Spleen (tissue), 11 donors: Measurements from ENCODE around the gene RPS6KA2. TPM values are rescaled to one million over a fixed set of nuclear protein-coding genes. Genes with fewer than 3 reads are reported as not detected.

Source experiments
- DNase-seq: peaks from one replicate; pipeline ENCODE4 v3.0.0-alpha.2; 2020
- H3K27ac ChIP-seq, 8 donors: fragments of 200-600 bp; sonication (generic) in 7 of 8; 1 replicate in 4 of 8; 2 replicates in 4 of 8; pipeline versions ENCODE4 v1.5.0 to v1.8.0; 2016 to 2021; ENCODE audit warnings: inconsistent platforms in 4 of 8, mild to moderate bottlenecking in 4 of 8, moderate library complexity in 1 of 8
- H3K27me3 ChIP-seq, 7 donors: fragments of 200-600 bp; sonication (generic) in 6 of 7; replicated peaks in 1 of 7; 1 replicate in 4 of 7; 2 replicates in 3 of 7; pipeline versions ENCODE4 v1.5.0 to v1.8.0; 2016 to 2021; ENCODE audit warnings: inconsistent platforms in 3 of 7, mild to moderate bottlenecking in 1 of 7
- H3K36me3 ChIP-seq, 6 donors: fragments of 200-600 bp; sonication (generic) in 5 of 6; 1 replicate in 4 of 6; 2 replicates in 2 of 6; pipeline versions ENCODE4 v1.5.0 to v1.8.0; 2016 to 2021; ENCODE audit warnings: inconsistent platforms in 2 of 6
- H3K4me1 ChIP-seq, 6 donors: fragments of 200-600 bp; sonication (generic) in 5 of 6; 1 replicate in 3 of 6; 2 replicates in 3 of 6; pipeline versions ENCODE4 v1.5.0 to v1.8.0; 2016 to 2021; ENCODE audit warnings: inconsistent platforms in 3 of 6
- H3K4me3 ChIP-seq, 8 donors: fragments of 200-600 bp; sonication (generic) in 7 of 8; 1 replicate in 4 of 8; 2 replicates in 4 of 8; pipeline versions ENCODE4 v1.5.0 to v1.8.0; 2016 to 2021; ENCODE audit warnings: inconsistent platforms in 4 of 8, mild to moderate bottlenecking in 4 of 8, moderate library complexity in 2 of 8
- H3K9me3 ChIP-seq, 8 donors: fragments of 200-600 bp; sonication (generic) in 7 of 8; 1 replicate in 4 of 8; 2 replicates in 4 of 8; pipeline versions ENCODE4 v1.5.0 to v1.8.0; 2016 to 2021; ENCODE audit warnings: inconsistent platforms in 4 of 8
- CTCF ChIP-seq, 11 experiments: fragments of 200-600 bp in 7 of 11; fragments of 450-650 bp in 4 of 11; sonication (generic) in 4 of 11; IDR thresholded peaks in 8 of 11; conservative IDR thresholded peaks in 3 of 11; 1 replicate in 7 of 11; 2 replicates in 4 of 11; pipeline versions ENCODE4 v1.4.0 to v1.8.0; 2016 to 2021; ENCODE audit warnings: antibody characterized with exemption in 11 of 11, inconsistent platforms in 4 of 11, mild to moderate bottlenecking in 1 of 11
- POLR2A ChIP-seq, 3 donors: fragments of 450-650 bp; IDR thresholded peaks; one replicate each; pipeline ENCODE4 v1.5.1; 2017; ENCODE audit warnings: antibody characterized with exemption in 3 of 3, mild to moderate bottlenecking in 1 of 3
- POLR2AphosphoS5 ChIP-seq, 3 donors: sonication (generic); formaldehyde crosslinking; IDR thresholded peaks; one replicate each; pipeline ENCODE4 v1.5.1; 2017; ENCODE audit warnings: antibody characterized with exemption in 3 of 3
- WGBS, 5 donors: extraction: QIAGEN DNeasy Blood & Tissue Kit in 3 of 5; methylation state at CpG; one replicate each; pipeline versions ENCODE4 v1.1.5 to v1.1.7; 2013 to 2018; 5-methylcytosine and 5-hydroxymethylcytosine counted together
- intact Hi-C: fragments of 100-400 bp; cut with DNase I; formaldehyde crosslinking; loops from one replicate; pipeline ENCODE4 v1.15.0; 2023; ENCODE audit warnings: low total_unique reads
- polyA plus RNA-seq, 3 donors: library from polyadenylated mRNA; stranded (reverse); fragments of 200-250 nt; gene quantifications; one replicate each; pipeline ENCODE4 v1.2.1, GENCODE V29; 2013
- total RNA-seq, 7 donors: library from RNA; depleted of rRNA in 3 of 7; stranded (reverse); fragments of >200 nt in 3 of 7; fragmentation: NEBNext Ultra II Directional in 4 of 7; extraction: Animal tissue kit (Norgen Biotek cat#: 25700) in 4 of 7; gene quantifications; one replicate each; pipeline versions ENCODE4 v1.1.0 to v1.2.1, GENCODE V29; 2016 to 2021
- donor health status: healthy with polysubstance abuse.
- donor health status: DM: no; HTN: no; CAD: no; lungs with moderate emphysema.
- donor health status: DM: no; HTN: no; CAD: no.
- donor health status: Bipolar disorder and iron deficiency.
- donor health status: healthy.
- donor health status: DM: no; HTN: no; CAD: no.
- donor health status: DM: yes; HTN: yes; CAD: no.

RPS6KA2 gene
- total and polyA plus RNA-seq, 10 donors = 7.6 to 123 (median 58.1) TPM

DNA sequence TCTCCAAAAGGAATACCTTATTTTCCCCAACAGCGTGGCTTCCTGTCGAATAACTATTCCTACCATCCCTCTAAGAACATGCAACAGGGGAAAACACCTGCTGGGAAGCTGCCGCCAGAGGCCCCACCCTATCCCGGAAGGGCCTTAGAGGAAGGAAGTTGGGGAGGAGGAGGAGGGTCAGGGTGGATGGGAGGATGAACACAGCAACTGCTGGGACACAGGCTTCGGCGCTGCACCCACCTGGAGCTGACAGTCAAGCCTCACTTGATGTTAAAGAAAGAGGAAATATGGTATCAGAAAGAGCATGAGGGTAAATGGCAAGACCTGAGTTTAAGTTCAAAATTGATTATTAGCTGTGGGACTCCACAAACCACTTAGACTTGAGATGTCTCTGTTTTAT, 36.5 kb upstream of the RPS6KA2 start:
- Histone ChIP-seq H3K27ac (peak overlapping the region in 6 of 8 donors; percentile 1 to 64 (median 48)), H3K36me3 (no peaks in the 10 kb centered on the region), H3K4me1 (peaks cover 0 to 22% (median 4%) of the 10 kb centered on the region in 6 donors), H3K4me3 (no peak overlapping the region), H3K9me3 (no peaks in the 10 kb centered on the region), H3K27me3 (no peaks in the 10 kb centered on the region)
- whole genome bisulfite sequencing, 5 donors = 43 to 55% (median 44%) methylated on average over 6 of the region's 6 CpGs
- DNase-seq = no peak
- TF ChIP-seq POLR2AphosphoS5 (IDR thresholded peaks at IDR 0.05) (peak in 1 of 3 donors; percentile 17), CTCF (IDR thresholded peaks at IDR 0.05 in 8 of 11, conservative IDR thresholded peaks at IDR 0.05 in 3 of 11) (no peak), POLR2A (IDR thresholded peaks at IDR 0.05) (no peak)
- intact Hi-C loops = no loop called here

DNA sequence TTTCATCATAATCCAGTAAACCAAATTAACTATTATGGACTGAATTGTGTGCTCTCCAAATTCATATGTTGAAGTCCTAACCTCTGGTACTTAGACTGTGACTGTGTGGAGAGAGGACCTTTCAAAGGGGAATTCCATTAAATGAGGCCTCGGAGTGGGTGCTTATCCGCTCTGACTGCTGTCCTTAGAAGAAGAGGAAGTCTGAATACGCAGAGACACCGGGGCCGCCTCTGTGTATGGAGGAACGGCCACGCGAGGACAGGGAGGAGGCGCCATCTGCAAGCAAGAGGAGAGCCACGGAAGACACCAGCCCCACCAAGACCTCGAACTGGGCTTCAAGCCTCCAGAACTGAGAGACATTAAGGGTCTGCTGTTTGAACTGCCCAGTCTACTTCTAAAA, 35.6 kb upstream of the RPS6KA2 start:
- Histone ChIP-seq H3K9me3 (no peaks in the 10 kb centered on the region), H3K27me3 (peaks cover 0 to 5% (median 0%) of the 10 kb centered on the region in 7 donors), H3K27ac (peak overlapping the region in 2 of 8 donors; percentile 45 to 64), H3K36me3 (no peaks in the 10 kb centered on the region), H3K4me1 (peaks cover 0 to 31% (median 10%) of the 10 kb centered on the region in 6 donors), H3K4me3 (no peak overlapping the region)
- intact Hi-C loops = no loop called here
- DNase-seq = no peak
- WGBS, 5 donors = 59 to 82% (median 77%) methylated on average over 11 of the region's 11 CpGs
- TF ChIP-seq CTCF (IDR thresholded peaks at IDR 0.05 in 8 of 11, conservative IDR thresholded peaks at IDR 0.05 in 3 of 11) (no peak), POLR2A (IDR thresholded peaks at IDR 0.05) (no peak), POLR2AphosphoS5 (IDR thresholded peaks at IDR 0.05) (no peak)

DNA sequence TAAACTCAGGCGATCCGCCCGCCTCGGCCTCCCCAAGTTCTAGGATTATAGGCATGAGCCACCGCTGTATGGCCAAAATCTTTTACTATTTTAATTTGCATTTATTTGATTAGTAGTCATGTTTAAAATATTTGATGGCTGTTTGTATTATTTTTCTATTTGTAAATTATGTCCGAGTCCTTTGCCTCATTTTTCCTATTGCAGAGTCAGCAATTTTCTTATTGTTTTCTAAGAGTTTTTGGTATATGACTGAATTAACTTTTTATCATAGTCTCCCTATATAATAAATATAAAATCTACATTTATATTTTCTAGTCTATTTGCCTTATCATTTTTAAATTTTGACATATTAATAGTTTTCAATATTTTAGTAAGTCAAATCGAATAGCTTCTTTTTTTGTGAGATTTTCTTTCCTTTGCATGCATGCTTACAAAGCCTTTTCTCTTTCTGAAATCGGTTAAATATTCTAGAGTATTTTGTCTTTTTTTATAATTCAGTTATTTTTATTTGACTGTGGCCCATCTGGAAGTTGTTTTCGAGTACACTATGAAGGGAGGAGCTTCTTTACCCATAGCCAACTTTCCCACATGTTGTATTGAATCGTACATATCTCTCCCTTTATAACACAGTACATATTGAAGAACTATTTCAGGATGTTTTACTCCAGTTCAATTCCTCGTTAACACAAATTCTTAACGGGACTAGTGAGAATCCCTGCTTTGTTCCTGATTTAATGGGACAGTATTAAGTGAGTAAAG, 34.5 kb upstream of the RPS6KA2 start:
- H3K27me3 ChIP-seq = peaks cover 0 to 10% (median 0%) of the 10 kb centered on the region in 7 donors
- WGBS, 5 donors = 87 to 96% (median 93%) methylated on average over 12 of the region's 12 CpGs
- H3K27ac ChIP-seq = no peak overlapping the region
- H3K4me1 ChIP-seq = peaks cover 1 to 43% (median 21%) of the 10 kb centered on the region in 6 donors
- TF ChIP-seq POLR2A (IDR thresholded peaks at IDR 0.05) = no peak
- TF ChIP-seq CTCF (IDR thresholded peaks at IDR 0.05 in 8 of 11, conservative IDR thresholded peaks at IDR 0.05 in 3 of 11) = no peak
- no peak for TF ChIP-seq POLR2AphosphoS5 (IDR thresholded peaks at IDR 0.05)
- H3K36me3 ChIP-seq = no peaks in the 10 kb centered on the region
- intact Hi-C loops = no loop called here
- no peak overlapping the region for H3K4me3 ChIP-seq
- no peaks in the 10 kb centered on the region for H3K9me3 ChIP-seq
- DNase-seq = no peak

- intact Hi-C loops = no loop called here
- WGBS, 5 donors = 66 to 96% (median 75%) methylated on average over 5 of the region's 5 CpGs
- DNase-seq = no peak
- TF ChIP-seq POLR2AphosphoS5 (IDR thresholded peaks at IDR 0.05) (no peak), CTCF (IDR thresholded peaks at IDR 0.05 in 8 of 11, conservative IDR thresholded peaks at IDR 0.05 in 3 of 11) (no peak), POLR2A (IDR thresholded peaks at IDR 0.05) (no peak)
- Histone ChIP-seq H3K27ac (no peak overlapping the region), H3K4me1 (peaks cover 5 to 53% (median 28%) of the 10 kb centered on the region in 6 donors), H3K36me3 (no peaks in the 10 kb centered on the region), H3K9me3 (no peaks in the 10 kb centered on the region), H3K4me3 (no peak overlapping the region), H3K27me3 (peaks cover 0 to 16% (median 0%) of the 10 kb centered on the region in 7 donors)
Measured at GRCh38 chr6:166660157-166660688, 33.2 kb upstream of the RPS6KA2 start.
